Colonic mucosa (tissue), 4 donors: ENCODE measurements around the gene ATP6V1E1. TPM values are rescaled to one million over a fixed set of nuclear protein-coding genes. Genes with fewer than 3 reads are reported as not detected.
A peak's percentile ranks its signal among the peaks of the same experiment; 100 is the strongest.

Source experiments
- DNase-seq: peaks from one replicate; pipeline ENCODE4 v3.0.0-alpha.2; 2020
- H3K27ac ChIP-seq: fragments of 200-600 bp; one replicate; pipeline ENCODE4 v1.8.0; 2021
- H3K27me3 ChIP-seq: fragments of 200-600 bp; one replicate; pipeline ENCODE4 v1.8.0; 2021
- H3K36me3 ChIP-seq: fragments of 200-600 bp; one replicate; pipeline ENCODE4 v1.8.0; 2021
- H3K4me1 ChIP-seq: fragments of 200-600 bp; one replicate; pipeline ENCODE4 v1.8.0; 2021; ENCODE audit warnings: mild to moderate bottlenecking
- H3K4me3 ChIP-seq: fragments of 200-600 bp; one replicate; pipeline ENCODE4 v1.8.0; 2021
- H3K9ac ChIP-seq, 2 donors: one replicate each; pipeline ENCODE4 v1.7.0; 2013; ENCODE audit warnings: control low read depth in 2 of 2, low read depth in 2 of 2, low read length in 2 of 2
- H3K9me3 ChIP-seq: fragments of 200-600 bp; one replicate; pipeline ENCODE4 v1.8.0; 2021
- intact Hi-C: fragments of 100-400 bp; cut with DNase I; formaldehyde crosslinking; loops from one replicate; pipeline ENCODE4 v1.14.1; 2022
- total RNA-seq, 2 donors: library from RNA; stranded (reverse); fragmentation: NEBNext Ultra II Directional in 1 of 2; extraction: Animal tissue kit (Norgen Biotek cat#: 25700) in 1 of 2; gene quantifications; one replicate each; pipeline ENCODE4 v1.2.1, GENCODE V29; 2021
- TF ChIP-seq, protein P1 (sequence below): fragments of 200-600 bp; IDR thresholded peaks from one replicate; pipeline ENCODE4 v1.8.0; 2022; ENCODE audit warnings: antibody characterized with exemption, mild to moderate bottlenecking
- donor health status: healthy.
- donor health status: DM: no; HTN: no; CAD: no.
- donor health status: DM: no; HTN: no; CAD: no.

ATP6V1E1 gene
- total RNA-seq, 2 donors from 2014 or later, result 87.2 to 98.4 TPM

DNA sequence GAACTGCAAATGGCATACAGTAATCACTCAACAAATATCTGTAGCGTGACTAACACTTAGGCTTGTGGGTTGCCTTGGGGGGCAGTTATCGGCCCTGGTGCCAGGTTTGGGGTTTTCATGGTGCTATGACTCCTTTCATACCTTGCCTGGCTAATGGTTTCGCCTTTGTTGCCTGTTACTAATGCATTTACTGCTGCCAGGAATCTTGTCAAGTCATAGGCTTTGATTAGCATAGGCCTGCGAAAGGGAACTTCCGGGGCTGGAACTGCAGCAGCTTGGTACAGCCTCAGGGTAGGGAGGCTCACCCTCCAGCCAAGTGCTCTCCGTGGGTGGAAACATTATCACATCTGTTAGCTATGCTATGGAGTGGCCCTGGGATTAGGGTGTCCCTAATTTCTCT, 52.1 kb downstream of the ATP6V1E1 start:
- no peak overlapping the region for H3K27ac ChIP-seq
- DNase-seq, result no peak
- no peaks in the 10 kb centered on the region for H3K9me3 ChIP-seq
- no peak overlapping the region for H3K9ac ChIP-seq
- H3K36me3 ChIP-seq, result no peaks in the 10 kb centered on the region
- intact Hi-C loops, result no loop called here
- TF ChIP-seq, protein P1, sequence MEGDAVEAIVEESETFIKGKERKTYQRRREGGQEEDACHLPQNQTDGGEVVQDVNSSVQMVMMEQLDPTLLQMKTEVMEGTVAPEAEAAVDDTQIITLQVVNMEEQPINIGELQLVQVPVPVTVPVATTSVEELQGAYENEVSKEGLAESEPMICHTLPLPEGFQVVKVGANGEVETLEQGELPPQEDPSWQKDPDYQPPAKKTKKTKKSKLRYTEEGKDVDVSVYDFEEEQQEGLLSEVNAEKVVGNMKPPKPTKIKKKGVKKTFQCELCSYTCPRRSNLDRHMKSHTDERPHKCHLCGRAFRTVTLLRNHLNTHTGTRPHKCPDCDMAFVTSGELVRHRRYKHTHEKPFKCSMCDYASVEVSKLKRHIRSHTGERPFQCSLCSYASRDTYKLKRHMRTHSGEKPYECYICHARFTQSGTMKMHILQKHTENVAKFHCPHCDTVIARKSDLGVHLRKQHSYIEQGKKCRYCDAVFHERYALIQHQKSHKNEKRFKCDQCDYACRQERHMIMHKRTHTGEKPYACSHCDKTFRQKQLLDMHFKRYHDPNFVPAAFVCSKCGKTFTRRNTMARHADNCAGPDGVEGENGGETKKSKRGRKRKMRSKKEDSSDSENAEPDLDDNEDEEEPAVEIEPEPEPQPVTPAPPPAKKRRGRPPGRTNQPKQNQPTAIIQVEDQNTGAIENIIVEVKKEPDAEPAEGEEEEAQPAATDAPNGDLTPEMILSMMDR, result no peak
- H3K4me1 ChIP-seq, result no peaks in the 10 kb centered on the region
- H3K27me3 ChIP-seq, result no peaks in the 10 kb centered on the region
- H3K4me3 ChIP-seq, result no peak overlapping the region

DNA sequence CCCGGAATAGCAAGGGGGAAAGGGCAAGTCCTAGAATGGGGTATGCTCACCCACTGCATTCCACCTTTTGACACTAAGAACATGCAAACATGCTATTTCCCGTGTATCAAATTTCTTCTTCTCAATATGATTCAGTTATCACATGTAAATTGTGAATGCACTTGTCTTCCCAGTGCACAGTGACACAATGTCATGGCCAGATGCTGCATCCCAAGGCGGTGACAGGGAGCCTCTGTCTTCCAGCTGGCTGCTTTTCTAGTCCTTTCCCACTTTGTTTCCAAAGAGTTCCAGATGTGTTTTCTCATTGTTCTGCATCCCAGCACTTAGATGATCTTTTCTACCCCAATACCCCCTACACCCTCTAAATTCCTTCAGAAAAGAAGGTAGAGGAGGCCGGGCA, 52.9 kb downstream of the ATP6V1E1 start:
- no peaks in the 10 kb centered on the region for H3K27me3 ChIP-seq
- no peak overlapping the region for H3K27ac ChIP-seq
- intact Hi-C loops, result no loop called here
- H3K36me3 ChIP-seq, result no peaks in the 10 kb centered on the region
- TF ChIP-seq, protein P1, result no peak
- no peak overlapping the region for H3K4me3 ChIP-seq
- no peaks in the 10 kb centered on the region for H3K9me3 ChIP-seq
- no peak overlapping the region for H3K9ac ChIP-seq
- DNase-seq, result no peak
- no peaks in the 10 kb centered on the region for H3K4me1 ChIP-seq

DNA sequence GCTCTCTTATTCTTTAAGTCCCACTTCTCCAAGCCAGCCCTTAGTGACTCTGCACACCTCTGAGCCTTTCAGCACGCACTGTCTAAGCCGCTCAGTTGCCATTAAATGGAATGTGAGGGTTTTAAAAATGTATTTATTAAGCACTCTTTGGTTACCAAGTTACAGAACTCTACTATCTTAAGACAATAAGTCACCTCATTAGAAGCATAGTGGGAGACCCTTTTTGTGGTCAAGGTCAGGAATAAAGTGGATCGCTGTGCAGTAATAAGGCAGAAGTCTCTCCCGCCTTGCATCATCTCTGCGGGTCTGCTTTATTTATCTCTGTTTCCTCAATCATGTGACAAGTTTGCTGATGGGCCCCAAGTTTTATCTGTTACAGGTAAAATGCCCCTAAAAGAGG, 53.4 kb downstream of the ATP6V1E1 start:
- H3K27me3 ChIP-seq, result no peaks in the 10 kb centered on the region
- no peak overlapping the region for H3K9ac ChIP-seq
- no peaks in the 10 kb centered on the region for H3K36me3 ChIP-seq
- TF ChIP-seq, protein P1, result no peak
- intact Hi-C loops, result no loop called here
- H3K4me3 ChIP-seq, result no peak overlapping the region
- no peak for DNase-seq
- no peaks in the 10 kb centered on the region for H3K4me1 ChIP-seq
- H3K27ac ChIP-seq, result no peak overlapping the region
- no peaks in the 10 kb centered on the region for H3K9me3 ChIP-seq

DNA sequence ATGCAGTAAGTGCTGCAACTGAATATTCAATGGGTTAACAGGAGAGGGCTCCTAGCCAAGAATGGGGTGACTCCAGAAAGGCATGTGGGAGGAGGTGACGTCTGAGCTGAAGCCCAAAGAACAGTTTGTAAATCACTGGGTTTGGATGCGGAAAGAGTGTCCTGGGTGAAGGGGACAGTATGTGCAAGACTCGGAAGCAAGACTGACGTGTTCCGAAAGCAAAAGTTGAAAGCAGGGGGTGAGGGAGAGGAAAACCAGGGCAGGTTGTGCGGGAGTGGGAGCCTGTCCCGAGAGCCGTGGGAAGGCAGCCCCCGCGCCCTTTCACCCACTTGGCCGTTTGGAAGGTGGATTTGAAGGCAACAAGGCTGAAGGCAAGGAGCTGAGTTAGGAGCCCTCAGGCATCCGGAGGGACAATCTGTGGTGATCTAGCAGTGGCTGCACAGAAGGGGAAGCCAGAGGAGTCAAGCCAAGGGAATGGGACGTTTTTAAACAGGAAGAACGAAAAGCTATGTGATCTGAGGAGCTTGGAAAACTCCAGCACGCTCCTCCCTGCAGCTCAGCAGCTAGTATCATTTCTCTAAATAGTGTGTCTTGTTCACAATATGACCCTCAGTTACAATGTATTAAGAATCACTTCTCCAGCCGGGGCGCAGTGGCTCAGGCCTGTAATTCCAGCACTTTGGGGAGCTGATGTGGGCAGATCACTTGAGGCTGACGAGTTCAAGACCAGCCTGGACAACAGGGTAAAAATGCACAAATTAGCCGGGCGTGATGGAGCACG, 57.5 kb downstream of the ATP6V1E1 start:
- Histone ChIP-seq H3K4me3 (no peak overlapping the region), H3K9me3 (no peaks in the 10 kb centered on the region), H3K9ac (no peak overlapping the region), H3K27me3 (no peaks in the 10 kb centered on the region), H3K4me1 (no peaks in the 10 kb centered on the region), H3K27ac (peak overlapping the region; percentile 37), H3K36me3 (no peaks in the 10 kb centered on the region)
- TF ChIP-seq, protein P1, result no peak
- intact Hi-C loops, result no loop called here
- DNase-seq, result peak; percentile 30

DNA sequence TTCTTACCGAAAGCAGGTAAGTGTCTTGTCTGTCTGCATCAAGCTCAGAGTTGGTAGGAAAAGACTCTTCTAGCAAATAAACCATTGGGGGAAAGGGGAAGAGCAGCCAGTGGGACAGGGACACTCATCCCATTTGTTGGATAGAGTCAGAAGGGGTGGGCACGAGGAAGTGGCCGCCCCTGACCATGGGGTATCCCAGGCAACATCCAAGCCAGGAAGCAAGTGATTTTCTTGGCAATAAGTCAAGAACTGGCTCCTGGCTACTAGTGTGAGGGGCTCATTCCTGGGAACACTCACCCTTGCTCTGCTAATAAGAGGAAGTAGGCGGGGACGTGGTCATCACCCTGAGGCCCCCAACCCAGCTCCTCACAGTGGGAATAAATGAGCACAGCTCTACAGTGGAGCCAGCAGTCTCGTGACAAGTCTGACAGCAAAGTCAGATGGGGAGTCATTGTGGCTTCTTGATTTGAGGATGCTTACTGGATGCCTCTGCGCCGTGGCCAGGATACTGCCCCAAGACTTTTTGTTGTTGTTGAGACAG, 58.5 kb downstream of the ATP6V1E1 start:
- Histone ChIP-seq H3K36me3 (no peaks in the 10 kb centered on the region), H3K9ac (no peak overlapping the region), H3K4me3 (no peak overlapping the region), H3K27ac (peak overlapping the region; percentile 17), H3K4me1 (no peaks in the 10 kb centered on the region), H3K27me3 (no peaks in the 10 kb centered on the region), H3K9me3 (no peaks in the 10 kb centered on the region)
- TF ChIP-seq, protein P1, result no peak
- intact Hi-C loops, result no loop called here
- no peak for DNase-seq
